ENCODE measurements around the gene CACNB2. TPM values are rescaled to one million over a fixed set of nuclear protein-coding genes. Genes with fewer than 3 reads are reported as not detected.
A peak's percentile ranks its signal among the peaks of the same experiment; 100 is the strongest.

The CACNB2 gene
- polyA plus RNA-seq, 1 donor, result 5.8 TPM

GRCh38 chr10:18290651-18291313 is 150.6 kb downstream of the CACNB2 start:
- DNase-seq, result no peak

- DNase-seq, result no peak
These were observed 153.6 kb downstream of the CACNB2 start for GRCh38 chr10:18293536-18294510.

DNA sequence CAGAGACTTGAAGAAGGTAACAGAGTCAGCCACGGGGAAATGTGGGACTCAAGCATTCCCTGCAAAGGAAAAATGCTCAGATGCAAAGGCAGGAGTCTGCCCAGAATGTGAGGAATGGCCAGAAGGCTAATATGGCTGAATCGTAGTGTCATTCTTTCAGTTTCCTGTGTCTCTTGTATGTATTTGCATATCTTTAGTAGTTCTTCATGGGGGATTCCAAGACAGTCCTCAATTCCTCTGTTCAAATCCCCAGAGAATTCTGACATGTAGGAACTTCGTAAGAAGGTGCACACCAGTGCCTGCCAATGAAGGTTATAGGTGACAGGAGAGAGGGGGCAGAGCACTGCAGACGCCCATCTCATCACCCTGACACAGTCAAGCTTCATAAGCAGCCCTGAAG is 154.4 kb downstream of the CACNB2 start:
- DNase-seq, result no peak

GRCh38 chr10:18297659-18298058 is 157.4 kb downstream of the CACNB2 start:
- DNase-seq, result no peak

GRCh38 chr10:18298256-18298655 is 158.0 kb downstream of the CACNB2 start:
- no peak for DNase-seq

GRCh38 chr10:18303851-18304801 is 163.9 kb downstream of the CACNB2 start:
- no peak for DNase-seq

DNA sequence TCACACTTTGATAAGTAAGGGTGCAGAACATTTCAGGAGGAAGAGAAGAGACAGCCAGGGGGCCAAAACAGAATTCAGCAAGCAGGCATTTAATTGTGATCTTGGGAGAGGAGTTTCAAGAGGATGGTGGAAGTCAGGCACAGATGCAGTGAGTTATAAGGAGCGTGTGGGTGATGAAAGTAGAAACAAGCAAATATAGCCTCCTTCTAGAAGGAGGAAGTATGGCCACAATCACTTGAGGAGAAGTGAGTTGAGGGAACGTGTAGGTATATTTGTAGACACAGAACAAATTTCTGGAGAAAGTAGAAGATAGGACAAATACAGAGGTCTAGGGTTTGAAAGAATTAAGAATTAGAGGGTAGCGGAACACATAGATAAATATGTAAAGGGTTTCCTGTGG is 165.8 kb downstream of the CACNB2 start:
- no peak for DNase-seq

DNA sequence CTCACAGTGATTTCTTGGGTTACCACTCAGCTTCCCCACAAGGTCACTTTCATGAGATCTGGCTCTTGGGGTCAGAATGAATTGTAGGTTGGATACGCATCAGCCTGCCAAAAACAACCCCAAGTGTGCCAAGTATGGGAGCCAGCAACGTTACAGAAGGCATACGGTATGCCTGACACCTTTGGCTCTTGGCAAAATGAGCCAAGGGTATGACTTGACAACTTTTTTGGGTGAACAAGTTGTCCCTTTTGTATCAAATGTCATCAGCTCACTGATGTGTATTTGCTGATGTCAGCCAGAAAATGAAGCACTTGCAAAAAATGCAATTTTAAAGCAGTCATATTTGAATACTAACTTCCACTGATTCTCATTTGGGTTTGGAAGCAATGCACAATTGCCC is 168.4 kb downstream of the CACNB2 start:
- no peak for DNase-seq

- DNase-seq, result no peak
These were observed 170.5 kb downstream of the CACNB2 start for GRCh38 chr10:18310761-18311160.

DNA sequence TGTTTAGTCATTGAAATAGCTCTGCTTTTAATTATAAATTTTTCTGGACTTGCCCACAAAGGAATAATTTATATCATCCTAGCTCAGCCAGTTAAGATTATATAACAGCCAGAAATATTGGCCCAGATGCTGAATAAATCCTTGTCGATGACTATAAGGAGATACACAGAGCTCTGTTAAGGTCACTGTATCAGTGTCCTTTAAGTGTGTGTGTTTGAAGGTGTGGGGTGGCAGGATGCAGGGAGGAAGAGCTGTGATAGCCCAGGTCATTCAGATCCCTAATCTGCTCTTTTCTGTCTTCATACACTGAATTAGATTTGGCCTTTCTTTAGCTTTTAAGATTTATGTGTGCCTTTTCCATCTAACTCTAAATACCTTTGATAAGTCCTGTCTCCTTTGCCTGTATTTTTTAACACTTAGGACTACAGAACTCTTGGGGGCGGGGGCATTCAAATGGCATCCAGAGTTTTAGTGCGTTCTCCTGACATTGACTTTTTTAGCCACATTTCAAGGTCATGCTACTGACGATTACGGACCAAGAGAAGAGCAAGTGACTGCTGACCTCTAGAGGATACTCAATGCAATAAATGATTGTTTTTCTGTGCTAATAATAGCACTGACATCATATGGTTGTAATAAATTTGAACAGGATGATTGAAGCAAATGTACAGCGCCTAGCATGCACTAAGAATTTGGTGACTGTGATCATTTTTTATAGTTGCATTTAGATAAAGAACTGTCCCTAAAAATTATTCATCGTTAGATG is 172.3 kb downstream of the CACNB2 start:
- DNase-seq, result peak; percentile 60

DNA sequence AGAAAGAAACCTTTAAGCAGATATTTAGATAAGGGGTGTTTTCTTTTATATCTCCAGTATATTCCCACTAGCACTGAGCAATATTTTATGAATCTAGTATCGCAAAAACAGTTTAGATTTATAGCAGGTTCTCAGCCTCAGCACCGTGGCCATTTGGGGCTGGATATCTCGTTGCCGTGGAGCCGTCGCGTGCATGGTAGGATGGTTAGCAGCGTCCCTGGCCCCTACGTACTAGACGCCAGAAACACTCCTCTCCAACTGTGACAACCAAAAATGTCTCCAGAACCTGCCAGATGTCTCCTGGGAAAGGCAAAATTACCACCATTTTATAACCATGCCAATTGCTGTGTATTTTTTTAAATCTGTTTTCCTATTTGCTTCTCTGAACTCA is 172.9 kb downstream of the CACNB2 start:
- no peak for DNase-seq

GRCh38 chr10:18313626-18314025 is 173.4 kb downstream of the CACNB2 start:
- DNase-seq, result no peak

DNA sequence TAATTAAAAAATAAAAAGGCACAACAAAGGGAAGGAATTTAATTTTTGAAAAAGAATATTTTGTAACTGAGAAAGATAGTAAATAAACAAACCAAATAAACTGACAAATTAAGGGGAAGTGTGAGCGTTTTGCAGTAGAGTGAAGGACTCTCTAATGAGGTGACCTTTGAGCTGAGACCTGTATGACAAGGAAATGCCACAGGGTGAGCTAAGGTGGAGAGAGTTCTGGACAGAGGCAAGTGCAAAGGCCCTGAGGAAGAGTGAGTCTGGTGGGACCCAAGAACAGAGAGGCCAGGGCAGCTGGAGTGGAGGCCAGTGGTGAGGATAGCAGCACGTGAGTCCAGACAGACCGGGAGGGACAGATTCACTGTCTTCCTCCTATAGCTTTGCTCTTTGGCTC is 179.4 kb downstream of the CACNB2 start:
- DNase-seq, result no peak

GRCh38 chr10:18321371-18321770 is 181.1 kb downstream of the CACNB2 start:
- no peak for DNase-seq

DNA sequence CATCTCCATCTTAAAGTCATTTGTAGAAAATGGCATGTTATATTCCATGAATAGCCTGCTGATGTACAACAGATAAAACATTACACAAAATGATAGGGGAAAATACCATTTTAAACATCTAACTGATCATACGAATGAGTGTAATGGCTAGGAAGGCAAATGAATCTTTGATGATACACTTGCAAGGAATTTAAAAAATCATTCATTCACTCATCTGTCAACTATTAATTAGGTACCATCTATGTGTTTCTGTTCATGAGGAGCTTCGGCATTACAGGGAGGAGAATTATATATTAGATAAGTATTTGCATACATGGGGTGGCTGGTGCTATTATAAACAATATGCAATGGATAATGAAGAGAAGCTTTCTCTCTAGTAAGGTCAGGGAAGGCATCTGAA is 183.7 kb downstream of the CACNB2 start:
- no peak for DNase-seq

DNA sequence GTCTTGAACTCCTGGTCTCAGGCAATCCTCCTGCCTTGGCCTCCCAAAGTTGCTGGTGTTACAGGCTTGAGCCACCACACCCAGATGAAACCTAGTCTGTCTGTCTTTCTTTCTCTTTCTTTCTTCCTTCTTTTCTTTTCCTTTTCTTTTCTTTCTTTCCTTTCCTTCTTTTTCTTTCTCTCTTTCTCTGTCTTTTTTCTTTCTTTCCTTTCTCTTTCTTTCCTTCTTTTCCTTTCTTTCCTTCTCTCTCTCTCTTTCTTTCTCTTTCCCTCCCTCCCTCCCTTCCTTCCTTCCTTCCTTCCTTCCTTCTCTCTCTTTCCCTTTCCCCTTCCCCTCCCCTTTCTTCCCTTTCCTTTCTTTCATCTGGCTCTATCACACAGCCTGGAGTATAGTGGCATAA is 185.2 kb downstream of the CACNB2 start:
- DNase-seq, result no peak

DNA sequence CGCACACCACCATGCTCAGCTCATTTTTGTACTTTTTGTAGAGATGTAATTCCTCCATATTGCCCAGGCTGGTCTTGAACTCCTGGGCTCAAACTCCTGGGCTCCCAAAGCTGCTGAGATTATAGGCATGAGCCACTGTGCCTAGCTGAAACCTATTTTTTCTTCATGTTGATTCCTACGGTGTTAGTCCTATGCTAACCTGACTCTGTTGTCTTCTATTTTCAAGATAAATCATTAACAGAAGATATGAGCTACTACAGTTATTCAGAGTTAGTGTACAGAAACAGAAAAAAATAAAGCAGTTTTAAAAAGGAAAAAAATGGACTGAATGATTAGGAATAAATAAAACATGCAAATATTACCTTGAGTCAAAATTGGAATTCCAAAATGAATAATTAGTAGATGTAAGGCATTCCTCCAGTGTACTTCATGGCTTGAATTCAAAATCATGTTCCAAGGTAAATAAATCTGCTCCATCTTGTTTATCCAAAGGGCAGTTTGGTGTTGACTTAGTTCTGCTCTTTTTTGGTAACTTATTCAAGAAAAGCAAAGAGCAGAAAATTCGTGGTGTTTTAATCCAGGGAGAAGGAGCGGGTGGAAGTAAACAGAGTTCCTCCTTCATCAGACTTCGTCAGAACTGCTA is 185.8 kb downstream of the CACNB2 start:
- DNase-seq, result no peak

DNA sequence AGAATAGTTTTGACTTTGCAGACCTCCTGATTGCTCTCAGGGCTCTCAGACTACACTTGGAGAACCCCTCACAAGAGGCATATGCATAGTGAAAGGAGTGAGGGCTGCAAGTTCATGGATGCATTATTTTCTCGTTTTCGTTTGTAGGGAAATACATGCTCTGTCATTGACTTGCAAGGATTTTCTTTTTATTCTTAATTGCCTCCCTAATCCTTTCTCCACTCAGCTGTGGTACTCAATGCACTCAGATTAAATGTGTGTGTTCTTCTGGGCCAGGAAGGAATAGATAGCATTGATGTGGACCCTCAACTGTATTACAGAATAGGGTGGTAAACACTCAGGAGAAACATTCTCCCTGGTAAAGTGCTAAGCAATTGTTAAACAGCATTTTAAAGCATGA is 188.7 kb downstream of the CACNB2 start:
- DNase-seq, result no peak

GRCh38 chr10:18332048-18332447 is 191.8 kb downstream of the CACNB2 start:
- DNase-seq, result no peak

DNA sequence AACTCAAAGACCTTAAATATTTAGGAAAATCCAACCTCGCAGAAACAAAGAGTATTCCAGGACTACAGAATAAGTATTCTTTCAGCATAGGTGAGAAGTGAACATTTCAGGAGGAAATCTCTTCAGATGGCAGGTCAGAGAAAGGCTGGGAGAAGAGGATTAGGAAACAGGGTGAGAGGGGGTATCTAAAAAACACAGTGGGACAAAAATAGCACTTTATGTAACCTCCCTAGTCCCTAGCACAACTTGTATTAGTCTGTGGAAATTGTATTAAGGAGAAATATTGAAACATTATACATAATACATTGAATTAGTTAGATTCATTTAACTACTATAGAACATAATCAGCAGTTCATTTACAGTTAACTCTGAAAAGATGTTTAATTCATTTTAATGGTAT is 192.3 kb downstream of the CACNB2 start:
- DNase-seq, result no peak

DNA sequence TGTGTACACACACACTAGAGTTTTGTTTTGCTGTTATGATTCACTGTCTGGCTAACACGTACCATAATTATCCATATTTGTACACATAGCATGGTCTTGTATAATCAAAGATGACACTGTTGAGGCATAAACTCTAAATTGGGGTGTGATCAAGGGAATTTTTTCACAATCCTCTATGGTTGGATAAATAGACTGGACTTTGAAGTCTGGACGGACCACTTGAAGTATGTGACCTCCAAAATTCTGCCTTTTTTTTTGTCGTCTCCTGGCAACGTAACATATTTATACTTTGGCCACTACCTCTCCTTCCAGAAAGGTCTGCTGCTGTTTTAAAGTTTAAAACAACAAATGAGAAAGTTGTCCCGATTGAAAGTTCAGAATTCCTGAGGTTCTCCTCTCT is 193.4 kb downstream of the CACNB2 start:
- no peak for DNase-seq

Measured in left kidney (tissue), 2 donors.